PC-3 (cell line): ENCODE results near the gene ACYP2.

Experiments
- CTCF ChIP-seq: fragments of 300-600 bp; sonication (generic); conservative IDR thresholded peaks from 2 replicates; pipeline ENCODE4 v1.5.1; 2017; ENCODE audit warnings: antibody characterized with exemption, low read depth, mild to moderate bottlenecking, low read length
- EZH2 ChIP-seq: fragments of 300-600 bp; sonication (generic); IDR thresholded peaks from one replicate; pipeline ENCODE4 v1.6.1; 2017; ENCODE audit warnings: antibody characterized with exemption, mild to moderate bottlenecking, low read length; ENCODE audit not compliant: unreplicated experiment

- TF ChIP-seq CTCF (no peak), EZH2 (no peak)
These were observed 217.0 kb downstream of the ACYP2 start for GRCh38 chr2:54332386-54332785.
